RCC 7860 (cell line): ENCODE results near the gene MMUT.
"Not testable (repeated sequence)": the region's sequence is repeated elsewhere in the genome, so short reads cannot be mapped to it uniquely, and the experiment has no call there.

Experiments
- DNase-seq: peaks from one replicate; pipeline ENCODE4 v3.0.0-alpha.2; 2015; ENCODE audit warnings: low spot score
- FAIRE-seq: peaks from 2 replicates; lab custom pipeline; 2012; peaks lifted over from hg19 to GRCh38; lab: Jason Lieb, UNC

The MMUT gene

GRCh38 chr6:49430187-49430586, 32.9 kb downstream of the MMUT start:
- DNase-seq (no peak), FAIRE-seq (no peak)

DNA sequence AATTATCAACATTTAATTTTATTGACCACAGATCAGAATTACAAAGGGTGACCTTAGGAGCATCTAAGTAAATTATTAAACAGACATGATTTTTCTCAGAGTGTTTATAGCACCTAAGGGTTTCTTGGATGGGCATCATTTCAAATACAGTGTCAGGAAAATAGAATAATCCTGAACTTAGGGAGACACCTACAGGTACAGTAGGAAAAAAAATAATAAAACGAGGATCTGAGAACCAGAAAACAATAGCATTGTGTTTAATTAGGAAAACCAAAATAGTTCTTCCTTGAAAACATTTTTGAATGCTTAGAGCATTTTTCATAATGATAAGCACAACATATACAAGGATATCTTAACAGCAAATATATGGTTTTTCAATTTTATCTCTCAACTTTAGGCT, 39.2 kb downstream of the MMUT start:
- no peak for DNase-seq
- no peak for FAIRE-seq

DNA sequence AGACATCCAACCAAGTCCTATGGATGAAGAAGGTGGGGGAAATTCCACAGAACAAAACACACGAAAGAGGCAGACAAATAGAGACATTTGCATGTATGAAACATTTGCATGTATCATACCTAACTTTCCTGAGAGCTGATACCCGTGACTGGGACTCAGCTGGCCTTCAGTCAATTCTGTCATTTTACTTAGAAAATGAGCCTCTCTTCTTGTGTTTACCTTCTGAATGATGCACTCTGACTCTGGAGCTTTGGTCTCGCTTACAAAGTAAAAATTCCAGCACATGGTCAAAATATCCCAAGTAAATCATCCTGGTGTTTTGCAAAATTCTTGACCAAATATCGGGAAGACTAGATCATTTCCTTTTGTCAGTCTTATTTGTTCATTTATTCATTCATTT, 46.9 kb downstream of the MMUT start:
- no peak for DNase-seq
- FAIRE-seq: no peak

DNA sequence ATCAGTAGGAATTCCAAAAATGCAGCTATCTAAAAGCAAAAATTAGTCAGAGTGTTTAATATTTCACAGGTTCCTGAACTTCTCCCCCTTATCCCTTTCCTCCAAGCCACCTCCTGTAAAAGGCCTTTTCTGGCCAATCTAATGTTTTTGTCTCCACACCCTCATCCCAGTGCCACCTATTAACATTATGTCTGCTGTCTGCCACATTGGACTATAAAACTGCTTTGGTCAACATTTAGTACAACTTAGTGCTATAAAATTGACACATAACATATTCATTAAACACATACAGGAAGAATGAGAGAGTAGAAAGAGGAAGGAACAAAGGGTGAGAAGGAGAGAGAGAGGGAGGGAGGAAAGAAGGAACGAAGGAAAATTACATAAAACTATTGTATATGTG, 47.7 kb downstream of the MMUT start:
- DNase-seq (no peak), FAIRE-seq (no peak)

DNA sequence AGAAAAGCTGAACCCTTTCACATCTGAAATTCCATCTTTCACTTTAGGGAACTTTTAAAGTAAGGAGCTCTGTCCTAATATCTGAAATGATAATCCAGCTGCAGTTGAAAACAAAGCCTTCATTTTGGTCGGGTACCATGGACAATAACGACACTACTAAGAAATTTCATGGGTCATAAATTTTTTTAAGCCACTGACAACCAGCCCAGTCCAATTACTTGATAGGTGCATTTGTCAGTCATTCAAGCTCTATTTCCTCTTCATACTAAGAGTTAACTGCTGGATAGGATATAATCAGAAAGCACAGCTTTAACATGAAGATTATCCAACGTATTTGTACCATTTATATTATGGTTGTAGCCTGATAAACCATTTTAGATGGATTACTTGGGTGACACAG, 52.5 kb downstream of the MMUT start:
- no peak for DNase-seq
- no peak for FAIRE-seq

GRCh38 chr6:49409951-49410542, 53.0 kb downstream of the MMUT start:
- DNase-seq (peak; percentile 24), FAIRE-seq (peak; percentile 42)

GRCh38 chr6:49406250-49406970, 56.6 kb downstream of the MMUT start:
- FAIRE-seq (no peak), DNase-seq (no peak)

DNA sequence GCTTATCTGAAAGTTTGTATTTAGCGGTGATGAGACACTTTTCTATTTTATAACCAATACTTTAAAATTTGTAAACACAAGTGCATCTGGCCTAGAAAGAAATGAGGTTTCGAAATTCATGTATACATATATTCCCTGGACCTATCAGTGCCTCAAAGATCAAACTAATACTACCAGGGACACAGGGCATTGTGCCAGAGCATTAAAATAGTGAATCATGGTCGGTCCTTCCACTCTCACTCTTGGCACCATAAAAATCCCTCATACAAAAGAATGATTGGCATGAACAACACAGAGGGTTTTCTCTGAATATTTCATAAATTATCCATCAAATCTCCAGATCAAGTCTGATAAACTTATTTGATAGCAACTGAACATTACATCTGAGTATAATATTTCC, 62.0 kb downstream of the MMUT start:
- no peak for DNase-seq
- FAIRE-seq: no peak

GRCh38 chr6:49386667-49387508, 76.2 kb downstream of the MMUT start:
- FAIRE-seq, DNase-seq: not testable (repeated sequence)

DNA sequence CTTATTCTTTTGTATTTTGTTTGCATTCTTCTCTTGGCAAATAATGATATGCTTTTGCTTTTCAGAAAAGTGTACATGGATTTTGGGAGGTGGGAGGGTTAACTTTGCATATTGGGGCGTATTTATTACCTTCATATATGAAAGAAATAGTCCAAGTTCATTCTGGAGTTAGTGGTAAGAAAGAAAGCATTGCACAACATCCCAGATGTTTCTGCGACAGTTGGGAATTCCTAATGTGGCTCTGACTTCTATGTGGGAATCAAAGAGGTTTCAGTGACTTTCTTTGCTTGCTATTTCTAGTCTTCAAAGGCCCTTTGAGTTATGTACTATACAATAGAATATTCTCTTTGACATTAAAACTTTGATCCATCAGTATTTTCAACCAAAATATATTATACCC, 78.1 kb downstream of the MMUT start:
- FAIRE-seq (no peak), DNase-seq (no peak)
